Activated CD4-positive, alpha-beta T cell treated with anti-CD3 and anti-CD28 coated beads, Interleukin-2, amount 50 U/mL, for 4 hours (primary cell): ENCODE results near the gene TRPM5.

Experiments used
- DNase-seq, 2 experiments: peaks; one replicate each; pipeline ENCODE4 v3.0.0-alpha.2; 2020

The TRPM5 gene

GRCh38 chr11:2402890-2403645, 41.2 kb downstream of the TRPM5 start:
- no peak for DNase-seq

- no peak for DNase-seq
Measured at GRCh38 chr11:2402106-2402505, 42.2 kb downstream of the TRPM5 start.

DNA sequence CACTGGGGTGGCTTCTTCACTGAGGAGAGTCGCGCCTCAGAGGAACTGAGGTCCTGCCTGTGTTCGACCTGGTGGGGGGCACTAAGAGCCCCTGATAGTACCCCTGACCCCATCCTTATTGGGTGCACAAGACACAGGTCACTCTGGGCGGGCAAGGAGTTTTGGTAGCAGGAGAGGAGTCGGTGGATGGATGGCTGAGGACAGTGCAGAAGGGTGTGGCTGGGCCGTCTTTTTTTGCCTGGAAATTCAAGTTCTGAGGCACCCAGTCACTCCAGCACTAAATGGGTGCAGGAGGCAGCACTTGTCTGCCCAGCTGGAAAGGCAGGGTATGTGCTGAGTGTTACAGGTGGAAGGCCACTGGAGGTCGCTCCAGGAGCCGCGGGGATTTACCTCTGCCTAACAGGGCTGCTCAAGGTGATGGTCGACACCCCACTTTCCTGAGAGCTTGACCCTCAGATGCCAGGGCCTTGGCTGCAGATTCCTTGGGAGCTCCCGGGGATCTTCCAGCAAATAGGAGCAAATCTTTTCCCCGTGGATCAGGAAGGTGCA, 42.8 kb downstream of the TRPM5 start:
- no peak for DNase-seq

GRCh38 chr11:2400762-2401435, 43.4 kb downstream of the TRPM5 start:
- DNase-seq, result no peak

DNA sequence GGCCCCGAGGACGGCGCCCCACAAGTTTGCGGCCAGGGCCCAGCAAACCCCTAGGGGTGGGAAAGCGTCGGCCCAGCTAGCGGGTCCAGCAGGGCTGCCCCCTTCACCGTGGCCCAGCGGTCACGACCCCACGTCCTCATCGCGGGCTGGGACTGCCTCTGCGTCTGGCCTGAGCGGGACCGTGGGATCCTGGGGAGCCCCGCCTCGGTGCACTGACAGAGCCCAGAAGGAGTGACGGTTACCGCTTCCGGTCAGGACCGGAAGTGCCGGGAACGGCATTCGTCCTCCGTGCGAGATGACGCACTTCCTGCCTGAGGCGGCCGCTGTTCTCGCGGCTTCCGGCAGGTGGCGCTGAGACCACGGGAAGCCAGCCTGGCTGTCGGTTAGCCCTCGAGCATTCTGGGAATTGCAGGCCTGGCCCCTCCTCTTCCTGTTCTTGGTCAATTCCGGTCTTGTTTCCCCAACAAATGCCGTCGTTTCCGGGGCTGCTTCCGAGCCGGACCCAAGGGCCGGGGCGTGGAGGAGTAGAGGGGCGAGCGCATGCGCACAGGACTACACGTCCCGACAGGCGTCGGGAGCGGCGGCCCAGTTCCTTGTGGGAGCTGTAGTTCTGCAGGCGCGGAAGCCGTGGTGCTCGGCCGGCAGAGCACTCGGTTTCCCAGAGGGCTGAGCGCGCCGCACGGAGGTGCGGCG, 44.1 kb downstream of the TRPM5 start, which contains the start of gene TSSC4:
Gene TSSC4, plus strand, starts transcription at position 682 of the 693 bp plus-strand sequence. CDS start 1,884 bp downstream, outside the sequence.
- DNase-seq, result peak; percentile 98 to 99

- DNase-seq, result no peak
Measured at GRCh38 chr11:2399488-2400068, 44.7 kb downstream of the TRPM5 start.

GRCh38 chr11:2398664-2399355, 45.5 kb downstream of the TRPM5 start:
- no peak for DNase-seq

DNA sequence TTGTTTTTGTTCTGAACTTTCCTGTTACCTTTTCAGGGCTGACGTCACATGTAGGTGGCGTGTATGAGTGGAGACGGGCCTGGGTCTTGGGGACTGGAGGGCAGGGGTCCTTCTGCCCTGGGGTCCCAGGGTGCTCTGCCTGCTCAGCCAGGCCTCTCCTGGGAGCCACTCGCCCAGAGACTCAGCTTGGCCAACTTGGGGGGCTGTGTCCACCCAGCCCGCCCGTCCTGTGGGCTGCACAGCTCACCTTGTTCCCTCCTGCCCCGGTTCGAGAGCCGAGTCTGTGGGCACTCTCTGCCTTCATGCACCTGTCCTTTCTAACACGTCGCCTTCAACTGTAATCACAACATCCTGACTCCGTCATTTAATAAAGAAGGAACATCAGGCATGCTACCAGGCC, 47.3 kb downstream of the TRPM5 start:
- no peak for DNase-seq

- DNase-seq, result no peak
Measured at GRCh38 chr11:2396471-2396870, 47.8 kb downstream of the TRPM5 start.

- DNase-seq, result no peak
Measured at GRCh38 chr11:2395856-2396255, 48.5 kb downstream of the TRPM5 start.

DNA sequence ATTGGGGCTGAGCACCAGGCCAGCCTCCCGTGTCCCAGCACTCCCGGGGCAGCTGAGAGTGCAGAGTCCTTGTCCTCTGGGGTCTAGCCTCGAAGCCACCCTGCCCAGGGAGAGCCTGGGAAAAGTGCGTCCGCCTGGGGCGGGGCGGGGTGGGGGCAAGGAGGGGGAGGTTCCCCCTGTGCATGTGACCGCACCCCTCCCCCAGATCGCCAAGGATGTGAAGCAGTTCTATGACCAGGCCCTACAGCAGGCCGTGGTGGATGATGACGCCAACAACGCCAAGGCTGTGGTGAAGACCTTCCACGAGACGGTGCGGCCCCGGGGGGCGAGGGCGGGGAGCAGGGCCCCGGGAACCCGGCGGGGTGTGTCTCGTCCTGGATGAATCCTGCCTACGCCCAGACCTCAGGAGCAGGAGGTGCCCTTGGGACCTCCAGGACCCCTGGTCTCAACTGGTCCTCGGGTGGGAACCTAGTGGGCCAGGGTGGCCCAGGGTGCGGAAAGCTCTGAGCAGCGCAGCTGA, 49.0 kb downstream of the TRPM5 start:
- DNase-seq, result no peak

- no peak for DNase-seq
Measured at GRCh38 chr11:2394818-2395105, 49.6 kb downstream of the TRPM5 start.
